ENCODE measurements around the gene SH3RF3. TPM values are rescaled to one million over a fixed set of nuclear protein-coding genes. Genes with fewer than 3 reads are reported as not detected.

SH3RF3 gene
- total RNA-seq, 1 experiment from 2014 or later = not detected

GRCh38 chr2:109376796-109377495, 247.9 kb downstream of the SH3RF3 start:
- no peaks in the 10 kb centered on the region for H3K9me3 ChIP-seq (ENCODE audit: control insufficient read depth in 1 of 2, insufficient read depth in 1 of 2, low read depth in 1 of 2, low read length in 2 of 2)
- no TSS peak for BruUV-seq (replicated peaks)
- H3K9me2 ChIP-seq (ENCODE audit: insufficient read depth) = no peaks in the 10 kb centered on the region
- no peak overlapping the region for H3K9ac ChIP-seq (ENCODE audit: low read length)
- H4K20me1 ChIP-seq (ENCODE audit: insufficient read depth) = no peaks in the 10 kb centered on the region
- H3K4me3 ChIP-seq (replicated peaks in 1 of 2; ENCODE audit: low read depth in 1 of 2, low read length in 2 of 2) = no peak overlapping the region
- peaks cover 37% of the 10 kb centered on the region for H3K27me3 ChIP-seq (ENCODE audit: insufficient read depth, low read length)
- TF ChIP-seq FOSL1 (IDR thresholded peaks at IDR 0.05; ENCODE audit: low read depth) (no peak), REST (IDR thresholded peaks at IDR 0.05; ENCODE audit: low read depth) (no peak), EZH2phosphoT487 (IDR thresholded peaks at IDR 0.05; ENCODE audit: borderline replicate concordance) (no peak), CTCF (IDR thresholded peaks at IDR 0.05 in 2 of 3, conservative IDR thresholded peaks at IDR 0.05 in 1 of 3; ENCODE audit: borderline replicate concordance in 1 of 3, insufficient read depth in 1 of 3, low read depth in 2 of 3, low read length in 2 of 3) (no peak), YY1 (IDR thresholded peaks at IDR 0.05; ENCODE audit: extremely low read depth, insufficient replicate concordance, low read depth, low read length) (no peak), EZH2 (IDR thresholded peaks at IDR 0.05) (no peak), ZBTB33 (IDR thresholded peaks at IDR 0.05; ENCODE audit: extremely low read depth, insufficient replicate concordance, low read length) (no peak), CBX3 (IDR thresholded peaks at IDR 0.05; ENCODE audit: low read depth) (no peak), SRF (IDR thresholded peaks at IDR 0.05; ENCODE audit: low read depth) (no peak), RAD21 (IDR thresholded peaks at IDR 0.05; ENCODE audit: low read depth) (no peak), POLR2A (IDR thresholded peaks at IDR 0.05; ENCODE audit: borderline replicate concordance, extremely low read depth, insufficient read depth, insufficient read length) (no peak), ZNF274 (IDR thresholded peaks at IDR 0.05; ENCODE audit: low read depth, low read length) (no peak), SP1 (IDR thresholded peaks at IDR 0.05; ENCODE audit: low read depth) (no peak), ZFX (IDR thresholded peaks at IDR 0.05) (no peak), ATF3 (IDR thresholded peaks at IDR 0.05) (no peak), SIN3A (IDR thresholded peaks at IDR 0.05; ENCODE audit: low read depth) (no peak), POLR2AphosphoS5 (IDR thresholded peaks at IDR 0.05; ENCODE audit: low read depth, low read length) (no peak)
- H3K27ac ChIP-seq (ENCODE audit: low read depth, low read length) = no peak overlapping the region
- H3K4me1 ChIP-seq (ENCODE audit: control insufficient read depth in 1 of 2, insufficient read depth in 2 of 2, low read length in 2 of 2) = no peaks in the 10 kb centered on the region
- RAD21 ChIA-PET (ENCODE audit: low non-redundant PET in 1 of 2, low total read pairs in 2 of 2, uncharacterized antibody in 2 of 2, unreplicated experiment in 2 of 2) = no interaction called here
- no peaks in the 10 kb centered on the region for H3K36me3 ChIP-seq (ENCODE audit: control insufficient read depth in 1 of 2, insufficient read depth in 2 of 2, low read length in 2 of 2)
- POLR2A ChIA-PET = no interaction called here
- intact Hi-C loops (cut with micrococcal nuclease) = no loop called here
- H2AFZ ChIP-seq (ENCODE audit: low read depth, low read length, poor library complexity, severe bottlenecking) = no peak overlapping the region
- CTCF ChIA-PET = no interaction called here
- ATAC-seq (no peak), DNase-seq (ENCODE audit: low read depth, low spot score) (no peak)
- no peaks in the 10 kb centered on the region for H3K79me2 ChIP-seq (ENCODE audit: insufficient read depth, low read length)
- H3K4me2 ChIP-seq (ENCODE audit: low read length) = no peak overlapping the region

Data from HCT116 (cell line).